GM19372 (cell line): ENCODE measurements around the gene APEH.
A peak's percentile ranks its signal among the peaks of the same experiment; 100 is the strongest.
"Not testable (repeated sequence)": the region's sequence is repeated elsewhere in the genome, so short reads cannot be mapped to it uniquely, and the experiment has no call there.

Experiments used
- ATAC-seq: cut with Tn5 transposase; IDR thresholded peaks from one replicate; pipeline ENCODE4 v1.9.1; 2021; ENCODE audit warnings: mild to moderate bottlenecking, low read depth, moderate library complexity; ENCODE audit not compliant: unreplicated experiment

Gene APEH

GRCh38 chr3:49666592-49666991 is 7.6 kb upstream of the APEH start:
- no peak for ATAC-seq

GRCh38 chr3:49667701-49668413 is 6.3 kb upstream of the APEH start:
- no peak for ATAC-seq

- no peak for ATAC-seq
Observed at GRCh38 chr3:49668414-49668797, 5.7 kb upstream of the APEH start.

- no peak for ATAC-seq
Observed at GRCh38 chr3:49668861-49669260, 5.3 kb upstream of the APEH start.

GRCh38 chr3:49669352-49669751 is 4.8 kb upstream of the APEH start:
- no peak for ATAC-seq

- no peak for ATAC-seq
Observed at GRCh38 chr3:49670940-49671290, 3.2 kb upstream of the APEH start.

GRCh38 chr3:49671291-49672288 is 2.6 kb upstream of the APEH start:
- ATAC-seq, result no peak

GRCh38 chr3:49673121-49673714 is 933 bp upstream of the APEH start:
- no peak for ATAC-seq

GRCh38 chr3:49674497-49674983 is 389 bp downstream of the APEH start:
- peak; percentile 21 for ATAC-seq

- ATAC-seq, result no peak
Observed at GRCh38 chr3:49675912-49676311, 1.8 kb downstream of the APEH start.

GRCh38 chr3:49680493-49681231 is 6.5 kb downstream of the APEH start:
- no peak for ATAC-seq

GRCh38 chr3:49681232-49681522 is 7.0 kb downstream of the APEH start:
- ATAC-seq, result no peak

- no peak for ATAC-seq
Observed at GRCh38 chr3:49681543-49681942, 7.4 kb downstream of the APEH start.

GRCh38 chr3:49683162-49683561 is 9.0 kb downstream of the APEH start:
- no peak for ATAC-seq

- not testable (repeated sequence) for ATAC-seq
Observed at GRCh38 chr3:49684453-49684852, 10.3 kb downstream of the APEH start.

GRCh38 chr3:49685103-49685502 is 11.0 kb downstream of the APEH start:
- not testable (repeated sequence) for ATAC-seq

- not testable (repeated sequence) for ATAC-seq
Observed at GRCh38 chr3:49685846-49686245, 11.7 kb downstream of the APEH start.

- ATAC-seq, result not testable (repeated sequence)
Observed at GRCh38 chr3:49686346-49686745, 12.2 kb downstream of the APEH start.

GRCh38 chr3:49686769-49687423 is 12.7 kb downstream of the APEH start:
- not testable (repeated sequence) for ATAC-seq

- not testable (repeated sequence) for ATAC-seq
Observed at GRCh38 chr3:49687424-49687795, 13.3 kb downstream of the APEH start.
